Stimulated activated CD4-positive, alpha-beta T cell treated with anti-CD3 and anti-CD28 coated beads, Interleukin-4, amount 100 ng/mL, for 24 hours (primary cell): ENCODE data around the gene ANKRD6.
"Not testable (repeated sequence)": the region's sequence is repeated elsewhere in the genome, so short reads cannot be mapped to it uniquely, and the experiment has no call there.

Source experiments
- DNase-seq: peaks from one replicate; pipeline ENCODE4 v3.0.0-alpha.2; 2020

The ANKRD6 gene

GRCh38 chr6:89432875-89433251 lies at the start of gene ANKRD6:
ANKRD6 (plus strand) TSS chr6:89433152; CDS start chr6:89566977, 133,825 bp downstream.
- peak; percentile 81 for DNase-seq

GRCh38 chr6:89385156-89385667 lies 47.7 kb upstream of the ANKRD6 start:
- no peak for DNase-seq

DNA sequence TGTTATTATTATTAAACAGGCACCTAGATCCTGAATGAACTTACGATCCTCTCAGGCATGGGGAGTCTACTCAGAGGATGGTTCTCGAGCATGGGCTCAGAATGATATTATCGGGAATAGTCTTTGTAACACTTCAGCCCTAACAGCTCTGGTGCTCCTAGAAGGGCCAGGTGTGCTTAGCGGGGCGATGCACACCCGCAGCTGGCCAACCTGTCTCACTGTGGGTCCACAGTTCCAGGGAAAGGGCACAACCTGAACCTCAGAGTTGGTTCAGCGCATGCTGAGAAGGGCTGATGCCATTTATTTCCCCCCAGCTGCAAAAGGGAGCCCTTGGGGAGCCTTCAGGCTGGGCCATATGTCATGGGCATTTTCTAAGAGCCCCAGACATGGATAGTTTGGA lies 47.1 kb upstream of the ANKRD6 start:
- DNase-seq = no peak

GRCh38 chr6:89386917-89387491 lies 45.9 kb upstream of the ANKRD6 start:
- DNase-seq = no peak

DNA sequence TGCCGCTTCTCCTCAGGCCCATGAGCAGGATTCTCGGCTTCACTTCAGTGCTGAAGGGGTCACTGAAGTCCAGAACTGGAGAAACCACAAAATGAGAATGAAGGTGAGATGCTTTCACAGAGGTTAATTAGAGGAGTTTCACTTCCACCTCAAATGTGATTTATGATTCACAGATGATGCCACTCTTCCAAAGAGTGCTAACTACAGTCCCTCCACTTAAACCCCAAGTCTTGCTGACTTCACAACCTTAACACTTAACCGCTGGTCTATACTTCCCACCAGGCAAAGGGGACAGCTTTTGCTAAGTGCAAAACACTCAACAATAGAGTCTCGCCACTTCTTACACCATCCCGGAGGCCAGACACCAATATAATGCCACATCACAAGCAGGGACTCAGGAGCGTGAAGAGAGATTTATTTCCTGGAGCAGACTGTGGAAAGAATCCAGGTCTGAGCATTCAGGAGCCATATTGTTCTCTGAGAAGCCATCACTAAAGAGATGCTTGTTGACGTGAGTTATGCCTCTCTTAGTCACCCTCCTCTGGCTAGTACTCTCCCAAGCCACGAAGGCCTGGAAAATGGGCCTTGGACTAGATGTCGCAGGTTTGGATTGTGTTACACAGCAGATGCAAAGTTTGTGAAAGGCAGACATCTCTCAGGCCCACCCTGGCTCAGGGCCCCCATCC lies 45.3 kb upstream of the ANKRD6 start:
- DNase-seq = no peak

GRCh38 chr6:89388846-89389245 lies 44.1 kb upstream of the ANKRD6 start:
- no peak for DNase-seq

DNA sequence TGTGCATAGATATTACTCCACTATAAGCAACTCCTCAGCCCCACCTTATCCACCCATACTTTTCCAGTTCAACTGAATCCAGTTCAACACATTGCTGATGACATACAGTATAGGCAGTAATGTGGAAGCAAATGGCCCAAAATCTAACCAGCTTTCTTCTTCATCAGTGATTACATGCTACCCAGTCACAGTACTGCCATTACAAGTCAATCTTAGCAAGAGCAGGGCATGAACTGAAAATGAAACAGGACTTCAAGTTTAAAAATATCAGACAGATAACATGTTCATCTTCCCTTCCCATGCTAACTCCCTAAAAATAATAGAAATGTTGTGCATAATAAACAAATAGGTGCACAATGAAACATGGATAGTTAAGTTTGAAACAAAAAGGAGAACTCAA lies 40.1 kb upstream of the ANKRD6 start:
- no peak for DNase-seq

- DNase-seq = no peak
Measured at GRCh38 chr6:89393659-89394058, 39.3 kb upstream of the ANKRD6 start.

DNA sequence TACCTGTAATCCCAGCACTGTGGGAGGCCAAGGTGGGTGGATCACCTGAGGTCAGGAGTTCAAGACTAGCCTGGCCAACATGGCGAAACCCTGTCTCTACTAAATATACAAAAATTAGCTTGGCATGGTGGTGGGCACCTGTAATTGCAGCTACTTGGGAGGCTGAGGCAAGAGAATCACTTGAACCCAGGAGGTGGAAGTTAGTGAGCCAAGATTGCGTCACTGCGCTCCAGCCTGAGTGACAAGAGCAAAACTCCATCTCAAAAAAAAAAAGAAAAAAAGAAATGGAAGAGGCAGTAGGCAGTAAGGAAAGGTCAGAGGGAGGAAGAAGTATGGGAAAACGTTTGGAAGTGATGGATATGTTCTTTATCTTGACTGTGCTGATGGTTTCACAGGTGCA lies 35.1 kb upstream of the ANKRD6 start:
- not testable (repeated sequence) for DNase-seq

DNA sequence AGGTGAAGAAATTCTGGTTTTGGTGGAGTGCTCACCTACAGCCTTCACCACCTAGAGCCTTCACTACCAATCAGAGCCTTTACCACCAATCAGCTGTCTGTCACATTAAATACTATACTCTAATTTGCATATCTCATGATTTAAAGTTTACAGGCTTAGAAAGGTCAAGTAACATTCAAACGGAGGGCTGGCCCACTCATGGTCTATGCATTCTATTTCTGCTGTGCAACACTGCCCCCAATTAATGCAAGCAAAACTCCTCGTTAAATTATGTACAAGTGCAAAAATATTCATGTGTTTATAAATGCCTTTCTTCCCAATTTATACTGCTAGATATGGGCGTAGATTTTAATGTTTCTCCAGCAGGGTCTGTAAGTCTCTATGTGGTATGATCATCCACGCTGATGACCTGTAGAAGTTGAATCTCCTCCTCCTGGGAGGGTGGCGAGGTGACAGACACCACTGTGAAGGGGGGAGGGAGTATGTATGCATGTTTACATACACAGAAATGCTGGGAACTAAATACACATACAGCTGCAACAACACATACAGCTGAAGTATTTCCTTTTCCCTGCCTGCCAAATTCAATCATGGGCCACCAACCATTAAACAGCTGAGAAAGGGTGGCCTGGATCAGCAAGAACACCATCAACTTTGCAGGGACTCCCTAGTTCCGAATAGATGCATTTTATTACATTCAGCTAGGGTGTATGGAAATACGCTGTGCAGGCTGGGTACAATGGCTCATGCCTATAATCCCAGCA lies 34.0 kb upstream of the ANKRD6 start:
- no peak for DNase-seq

DNA sequence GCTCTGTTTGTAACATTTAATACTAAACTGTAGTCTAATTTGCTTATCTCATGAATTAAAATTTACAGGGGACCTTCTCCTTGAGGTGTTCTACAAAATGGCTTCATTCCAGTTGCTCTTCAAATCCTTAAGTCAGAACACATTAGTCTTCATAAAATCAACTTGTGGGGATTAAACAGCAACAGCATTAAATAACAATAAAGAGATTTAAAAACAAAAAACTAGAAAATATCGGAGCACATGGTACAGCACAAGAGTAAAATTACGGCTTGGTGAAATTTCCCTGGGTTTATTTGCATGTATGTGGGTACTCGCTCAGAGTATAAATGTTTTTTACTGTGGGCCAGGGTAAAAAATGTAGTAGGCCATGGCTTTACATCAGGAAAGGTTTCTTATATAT lies 32.9 kb upstream of the ANKRD6 start:
- no peak for DNase-seq

DNA sequence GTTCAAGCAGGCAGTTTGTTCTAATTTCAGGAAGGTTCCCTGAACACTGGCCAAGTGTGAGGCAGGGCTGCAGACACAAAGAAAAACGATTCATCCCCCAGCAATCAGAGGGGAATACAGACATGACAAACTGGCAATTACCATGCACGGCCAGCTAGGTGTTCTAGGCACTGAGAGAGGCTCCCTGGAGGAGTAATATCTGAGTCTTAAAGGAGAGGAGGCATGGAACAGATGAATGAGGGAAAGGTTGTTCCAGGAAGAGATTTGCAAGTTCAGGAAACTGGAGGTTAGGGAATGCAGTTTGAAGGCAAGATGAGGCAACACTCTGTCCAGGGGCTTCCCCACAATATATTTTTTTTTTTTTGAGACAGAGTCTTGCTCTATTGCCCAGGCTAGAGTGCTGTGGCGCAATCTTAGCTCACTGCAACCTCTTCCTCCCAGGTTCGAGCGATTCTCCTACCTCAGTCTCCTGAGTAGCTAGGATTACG lies 32.0 kb upstream of the ANKRD6 start:
- DNase-seq = no peak

DNA sequence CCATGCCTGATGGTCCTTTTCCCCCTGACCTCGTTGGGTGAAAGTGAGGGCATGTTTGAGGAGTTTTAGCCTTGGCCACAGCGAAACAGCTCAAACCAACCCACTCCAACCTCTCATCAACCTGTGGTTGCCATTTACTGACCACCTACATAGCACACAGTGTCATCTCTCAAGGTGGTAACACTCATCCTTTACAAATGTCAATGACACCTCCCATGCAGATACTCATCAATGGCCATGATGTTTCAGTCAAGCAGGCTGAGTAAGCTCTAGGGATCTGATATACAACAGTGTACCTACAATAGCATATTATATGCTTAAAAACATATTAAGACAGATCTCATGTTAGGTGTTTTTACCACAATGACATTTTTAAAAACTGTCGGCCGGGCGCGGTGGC lies 30.2 kb upstream of the ANKRD6 start:
- DNase-seq = no peak

- DNase-seq = no peak
Measured at GRCh38 chr6:89404512-89404911, 28.4 kb upstream of the ANKRD6 start.

DNA sequence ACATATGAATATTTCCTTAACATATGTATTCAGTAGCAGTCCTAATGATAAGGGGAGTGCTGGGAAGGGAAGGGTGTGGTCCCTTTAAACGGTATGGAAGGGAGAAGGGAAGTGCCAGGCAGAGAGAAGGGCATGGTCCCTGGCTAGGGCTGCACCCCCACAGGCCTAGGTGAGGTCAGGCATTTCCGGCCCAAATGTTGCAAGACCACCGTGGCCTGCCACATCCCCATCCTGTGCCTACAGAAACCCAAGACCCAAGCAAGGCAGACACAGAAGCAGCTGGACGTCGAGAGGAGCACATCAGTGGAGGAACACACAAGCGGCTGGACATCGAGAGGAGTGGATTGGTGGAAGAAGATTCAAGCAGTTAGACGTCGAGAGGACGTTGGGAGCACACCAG lies 26.8 kb upstream of the ANKRD6 start:
- no peak for DNase-seq

- DNase-seq = no peak
Measured at GRCh38 chr6:89409461-89410035, 23.4 kb upstream of the ANKRD6 start.

GRCh38 chr6:89410231-89410761 lies 22.7 kb upstream of the ANKRD6 start:
- no peak for DNase-seq

DNA sequence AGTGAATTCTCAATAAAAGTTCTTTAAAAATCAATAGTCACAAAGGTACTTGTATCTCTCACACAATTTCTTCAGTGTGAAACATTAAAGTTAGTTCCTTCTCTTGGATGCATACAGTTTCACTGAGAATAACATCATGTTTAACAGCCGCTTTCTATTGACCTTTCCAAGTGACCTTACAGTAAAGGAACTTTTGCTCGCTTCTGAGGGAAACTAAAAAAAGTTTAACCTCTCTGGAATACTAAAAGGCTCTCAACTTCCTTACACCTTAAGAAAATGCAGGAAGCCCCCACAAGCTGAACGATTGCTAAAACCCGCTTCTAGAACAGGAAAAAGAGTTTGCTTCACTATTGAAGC lies 22.2 kb upstream of the ANKRD6 start:
- DNase-seq = no peak

DNA sequence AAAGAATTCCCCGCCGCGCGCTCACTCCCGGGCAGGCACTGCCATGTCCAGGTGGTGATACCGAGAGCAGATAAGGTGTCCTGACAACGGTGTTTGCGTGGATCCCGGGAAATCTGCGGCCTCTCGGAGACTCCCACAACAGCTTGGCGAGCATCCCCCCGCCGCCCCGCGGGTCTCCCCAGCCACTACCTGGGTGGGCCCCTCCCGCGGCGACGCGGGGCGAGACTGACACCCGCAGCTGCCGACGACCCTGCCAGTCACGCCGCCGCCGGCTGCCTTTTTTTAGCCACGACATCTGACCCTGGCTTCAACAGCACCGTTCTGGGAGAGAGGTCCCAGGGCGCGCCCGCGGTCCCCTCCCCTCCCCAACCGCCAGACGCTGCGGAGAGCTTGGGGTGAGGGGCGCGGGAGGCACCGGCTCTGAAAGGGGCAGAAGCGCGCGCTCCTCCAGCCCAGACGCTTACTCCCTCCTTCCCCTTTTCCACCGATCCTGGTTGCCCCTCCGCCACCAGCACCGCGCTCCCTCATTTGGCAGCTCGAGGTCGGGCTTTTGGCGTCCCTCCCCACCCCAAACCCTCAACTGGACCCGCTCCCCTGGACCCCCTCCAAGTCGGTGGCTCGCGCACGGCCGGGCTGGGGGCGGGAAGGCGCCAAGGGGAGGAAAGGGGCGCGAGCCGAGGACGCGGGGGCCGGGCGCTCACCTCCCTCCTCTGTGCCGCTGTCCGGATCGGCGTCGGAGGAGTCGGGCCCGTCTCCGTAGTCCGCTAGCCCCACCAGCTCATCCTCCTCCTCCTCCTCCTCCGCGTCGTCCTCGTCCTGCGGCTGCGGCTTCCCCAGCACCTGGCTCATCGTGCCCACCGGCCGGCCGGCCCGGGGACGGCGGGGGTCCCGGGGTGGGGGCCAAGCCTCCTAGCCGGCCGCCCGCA lies 21.5 kb upstream of the ANKRD6 start:
- peak; percentile 24 for DNase-seq

- DNase-seq = peak; percentile 60
Measured at GRCh38 chr6:89412071-89413005, 20.6 kb upstream of the ANKRD6 start, which contains the start of gene RRAGD. RRAGD (minus strand) TSS chr6:89412273; CDS start chr6:89411993, 280 bp downstream.

DNA sequence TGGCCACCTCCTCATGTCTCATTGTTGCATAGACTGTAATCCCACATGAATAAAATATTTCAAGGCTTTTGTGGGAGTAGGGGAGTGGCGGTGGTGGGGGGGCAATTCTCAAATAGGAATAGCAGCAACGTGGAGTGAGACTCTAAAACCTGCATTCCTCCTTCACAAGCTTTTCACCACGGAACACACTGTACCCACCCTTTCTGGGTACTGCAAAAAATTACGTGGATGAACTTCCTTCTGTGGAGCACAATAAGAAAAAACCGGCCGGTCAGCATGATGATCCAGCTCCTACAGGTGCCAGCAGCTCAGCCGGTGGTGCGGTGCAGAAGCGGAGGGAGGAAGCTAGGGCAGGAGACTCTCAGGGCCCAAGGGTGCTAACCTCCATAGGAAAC lies 19.9 kb upstream of the ANKRD6 start:
- DNase-seq = no peak
